ENCODE measurements around the gene RAPGEF1.

Gene RAPGEF1

DNA sequence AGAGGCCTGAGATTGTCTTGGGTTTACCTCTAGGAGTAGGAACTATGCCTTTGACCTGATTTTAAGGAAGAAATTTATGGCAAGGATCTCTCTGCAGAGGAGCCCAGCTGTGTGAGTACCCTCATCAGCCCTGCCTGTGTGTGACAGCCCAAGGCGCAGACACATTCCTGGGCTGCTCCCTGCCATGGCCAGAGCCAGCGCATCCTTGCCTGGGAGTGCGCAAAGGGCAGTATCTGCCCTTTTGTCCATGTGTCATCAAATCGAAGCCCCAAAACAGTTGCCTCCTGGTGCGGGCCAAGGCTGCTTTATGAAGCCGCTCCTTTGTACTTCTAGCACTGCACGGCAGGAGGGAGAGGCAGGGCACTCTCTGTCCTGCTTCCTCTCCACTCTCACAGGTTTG is 142.6 kb downstream of the RAPGEF1 start:
- no peak for DNase-seq

- no peak for DNase-seq
Measured at GRCh38 chr9:131596430-131596743, 143.5 kb downstream of the RAPGEF1 start.

GRCh38 chr9:131595696-131596429 is 144.0 kb downstream of the RAPGEF1 start:
- no peak for DNase-seq

- DNase-seq = no peak
Measured at GRCh38 chr9:131594906-131595665, 144.8 kb downstream of the RAPGEF1 start.

- no peak for DNase-seq
Measured at GRCh38 chr9:131593936-131594665, 145.8 kb downstream of the RAPGEF1 start.

DNA sequence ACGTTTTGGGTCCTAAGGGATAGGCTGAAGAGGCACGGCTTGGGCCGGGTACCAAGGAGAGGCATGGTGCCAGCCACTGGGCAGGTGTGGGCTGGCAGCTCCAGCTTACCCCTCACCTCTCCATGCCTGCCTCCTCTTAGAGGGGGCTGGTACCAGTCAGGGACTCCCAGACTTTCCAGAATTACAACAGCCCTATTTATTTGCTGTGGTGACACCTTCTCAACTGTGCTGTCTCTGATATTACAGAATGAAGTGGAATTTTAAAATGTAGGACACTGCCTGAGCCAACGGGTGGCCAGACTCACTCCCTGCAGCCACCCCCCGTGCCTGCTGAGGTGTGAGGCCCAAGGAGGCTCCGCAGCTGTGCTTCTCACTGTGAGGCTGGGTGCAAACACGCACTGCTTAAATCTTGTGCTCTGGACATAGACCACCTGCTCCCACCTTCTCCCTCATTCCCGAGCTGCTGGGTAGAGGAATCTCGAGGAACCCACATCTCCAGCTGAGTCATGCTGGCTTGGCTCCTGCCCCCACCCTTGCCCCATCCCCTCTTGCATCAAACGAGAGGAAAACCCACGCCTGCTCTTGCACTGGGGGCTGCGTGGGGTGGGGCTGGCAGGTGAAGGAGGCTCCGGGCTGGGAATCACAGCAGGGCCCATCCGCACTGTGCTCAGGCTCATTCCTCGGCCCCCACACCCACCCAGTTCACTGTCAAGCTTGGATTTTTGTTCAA is 146.6 kb downstream of the RAPGEF1 start:
- DNase-seq = no peak

- no peak for DNase-seq
Measured at GRCh38 chr9:131591845-131592208, 148.0 kb downstream of the RAPGEF1 start.

GRCh38 chr9:131590907-131591844 is 148.7 kb downstream of the RAPGEF1 start:
- peak; percentile 56 for DNase-seq

DNA sequence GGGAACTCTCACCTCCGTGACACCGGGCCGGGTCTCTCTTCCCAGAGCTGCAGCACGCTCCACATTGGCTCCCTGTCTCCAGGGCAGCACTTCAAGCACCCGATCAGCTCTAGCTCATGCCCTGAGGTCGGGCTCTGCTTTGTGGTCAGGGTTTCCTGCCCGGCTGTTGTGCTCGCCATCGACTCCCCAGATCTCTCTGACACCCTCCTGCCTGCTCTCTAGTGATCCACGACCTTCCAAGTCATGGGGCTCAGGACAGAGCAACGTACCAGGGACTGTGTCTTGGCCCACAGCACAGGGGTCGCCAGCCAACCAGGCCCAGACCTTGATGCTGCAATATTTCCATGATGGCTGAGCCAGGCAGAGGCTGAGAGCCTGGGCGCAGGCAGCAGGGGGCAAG is 149.4 kb downstream of the RAPGEF1 start:
- DNase-seq = no peak

DNA sequence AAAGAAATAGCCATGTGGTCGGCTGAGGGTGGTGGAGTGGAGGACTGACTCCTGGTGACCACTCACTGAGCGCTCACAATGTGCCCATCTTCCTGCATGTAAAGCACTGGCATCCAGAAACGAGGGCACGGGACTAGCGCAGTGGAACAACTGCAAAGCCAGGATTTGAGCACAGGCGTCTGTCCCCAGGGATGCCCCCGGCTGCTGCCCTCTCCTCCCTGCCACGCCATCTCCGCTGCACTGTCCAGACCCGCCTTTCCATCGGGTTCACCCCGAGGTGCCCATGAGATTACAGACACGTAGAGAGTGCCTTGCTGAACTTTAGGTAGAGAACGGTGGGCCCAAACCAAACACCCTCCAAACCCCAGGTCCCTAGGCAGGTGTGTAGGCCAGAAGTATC is 149.9 kb downstream of the RAPGEF1 start:
- DNase-seq = no peak

DNA sequence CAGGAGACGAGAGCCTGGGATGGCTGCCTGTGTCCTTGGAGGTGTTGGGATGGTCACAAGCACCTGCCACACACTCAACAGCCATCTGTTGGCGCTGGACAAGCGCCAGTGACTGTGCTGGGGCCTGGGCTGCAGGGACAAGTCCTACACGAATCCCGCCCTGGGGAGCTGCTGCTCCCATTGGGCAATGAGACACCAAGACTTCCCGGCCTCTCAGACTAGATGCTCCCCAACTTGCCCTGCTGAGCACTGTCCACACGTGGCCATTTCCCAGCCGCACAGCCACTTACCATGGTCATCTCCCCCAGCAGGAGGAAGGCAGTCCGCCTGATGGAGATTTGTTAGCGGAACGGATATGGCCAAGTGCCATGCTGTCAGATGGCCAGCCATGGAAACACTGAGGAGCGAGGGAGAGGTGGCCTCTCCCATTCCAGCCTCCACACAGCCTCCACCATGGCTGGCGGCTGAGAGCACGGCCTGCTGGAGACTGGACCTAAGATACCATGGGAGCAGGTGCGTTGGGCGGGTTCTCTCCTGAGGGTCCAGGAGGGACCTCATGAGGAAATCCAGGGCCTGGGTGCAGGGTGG is 150.7 kb downstream of the RAPGEF1 start:
- DNase-seq = no peak

- no peak for DNase-seq
Measured at GRCh38 chr9:131588396-131588795, 151.5 kb downstream of the RAPGEF1 start.

- no peak for DNase-seq
Measured at GRCh38 chr9:131587906-131588305, 152.0 kb downstream of the RAPGEF1 start.

GRCh38 chr9:131587331-131587730 is 152.5 kb downstream of the RAPGEF1 start:
- no peak for DNase-seq

GRCh38 chr9:131585375-131585774 is 154.5 kb downstream of the RAPGEF1 start:
- no peak for DNase-seq

DNA sequence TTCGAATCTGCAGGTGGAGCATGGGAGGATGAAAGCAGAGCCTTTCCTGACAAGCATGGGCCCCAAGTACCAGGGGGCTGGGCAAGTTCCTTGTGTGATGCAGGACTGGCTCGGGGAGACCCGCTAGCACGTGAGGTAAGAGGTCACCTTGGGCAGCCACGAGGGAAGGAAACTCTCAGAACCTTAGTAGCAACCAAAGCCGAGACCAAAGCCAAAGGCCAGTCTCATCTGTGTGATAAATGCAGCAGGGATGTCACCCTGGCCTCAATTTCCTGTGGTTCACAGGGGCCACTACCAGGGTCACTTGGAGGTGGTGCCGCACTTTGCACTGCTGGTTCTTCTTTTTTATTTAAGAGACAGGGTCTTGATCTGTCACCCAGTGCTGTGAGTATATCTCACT is 155.0 kb downstream of the RAPGEF1 start:
- DNase-seq = no peak

DNA sequence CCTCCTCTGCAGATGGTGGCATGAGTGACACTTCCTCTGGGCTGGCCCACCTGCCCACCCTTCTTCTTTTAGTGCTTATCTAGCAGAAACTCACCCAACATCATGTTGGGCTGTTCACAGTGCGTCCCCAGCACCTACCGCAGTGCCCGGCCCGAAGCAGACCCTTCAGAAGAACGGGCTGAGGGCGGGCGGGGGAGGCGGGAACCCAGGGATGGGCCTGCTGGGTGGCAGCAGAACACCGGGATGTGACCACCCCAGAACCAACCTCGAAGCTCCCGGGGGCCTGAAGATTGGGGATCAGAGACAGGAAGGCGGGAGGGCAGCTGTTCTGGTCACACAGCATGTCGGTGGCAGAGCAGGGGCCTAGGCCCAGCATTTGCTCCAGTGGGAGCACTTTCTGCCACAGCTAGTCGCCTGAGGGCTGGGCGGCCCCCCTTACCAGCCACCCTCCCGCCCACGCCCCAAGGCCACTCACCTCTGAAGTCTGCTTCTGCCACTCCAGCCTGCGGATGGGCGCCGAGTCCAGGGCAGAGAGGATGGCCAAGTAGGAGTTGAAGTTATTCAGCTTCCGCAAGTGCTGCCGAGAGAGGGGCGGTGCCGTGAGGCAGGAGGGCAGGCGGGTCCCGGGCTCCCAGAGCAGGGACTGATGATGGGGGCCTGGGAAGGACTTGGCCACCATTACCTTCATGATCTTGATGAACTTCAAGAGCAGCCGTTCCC is 155.9 kb downstream of the RAPGEF1 start:
- DNase-seq = no peak

DNA sequence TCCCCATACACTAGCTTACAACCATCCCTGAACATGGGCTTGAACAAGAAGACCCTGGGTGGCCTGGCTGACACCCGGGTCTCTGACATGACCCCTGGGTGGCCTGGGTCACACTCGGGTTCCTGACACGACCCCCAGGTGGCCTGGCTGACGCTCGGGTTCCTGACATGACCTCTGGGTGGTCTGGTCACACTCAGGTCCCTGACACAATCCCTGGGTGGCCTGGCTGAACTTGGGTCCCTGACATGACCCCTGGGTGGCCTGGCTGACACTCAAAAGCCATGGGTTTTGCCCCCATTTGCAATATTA is 156.6 kb downstream of the RAPGEF1 start:
- DNase-seq = no peak

DNA sequence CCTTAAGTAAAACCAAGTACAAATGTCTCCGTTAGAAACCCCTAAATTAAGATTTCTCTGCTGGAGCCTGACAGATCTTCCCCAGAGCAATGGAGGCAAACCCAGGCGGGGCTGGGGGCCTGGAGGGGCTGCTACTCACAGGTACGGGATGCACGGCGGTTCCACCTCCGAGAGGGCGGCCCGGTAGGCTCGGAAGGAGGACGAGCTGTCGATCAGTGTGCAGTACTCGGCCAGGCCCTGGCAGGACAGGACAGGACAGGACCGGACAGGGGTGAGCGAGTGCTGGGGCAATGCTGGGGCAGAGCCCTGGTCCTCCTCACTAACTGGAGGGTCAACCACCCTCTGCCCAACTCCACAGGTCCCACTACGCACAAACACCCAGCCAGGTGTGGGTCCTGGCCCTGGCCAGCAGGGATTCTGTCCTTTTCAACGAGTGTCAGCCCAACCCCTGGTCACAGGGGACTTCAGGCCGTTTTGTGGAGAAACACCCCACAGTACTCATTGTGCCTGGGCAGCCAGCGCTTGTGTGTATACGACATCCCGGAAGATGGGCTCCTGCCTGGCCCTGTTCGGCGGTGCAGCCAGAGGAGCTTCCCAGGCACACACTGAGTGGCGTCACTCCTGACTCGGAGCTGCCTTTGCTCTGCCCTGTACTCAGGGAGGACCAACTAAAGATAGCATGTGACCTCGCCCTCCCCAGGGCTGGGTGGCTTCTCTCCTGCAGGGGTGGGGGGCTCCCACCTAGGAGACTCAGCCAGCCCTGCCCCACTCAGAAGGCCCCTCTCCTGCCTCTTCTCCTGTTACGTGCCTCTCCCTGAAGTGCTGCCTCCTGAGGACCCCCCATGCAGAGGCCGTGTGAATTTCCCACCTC is 157.2 kb downstream of the RAPGEF1 start:
- DNase-seq = no peak

DNA sequence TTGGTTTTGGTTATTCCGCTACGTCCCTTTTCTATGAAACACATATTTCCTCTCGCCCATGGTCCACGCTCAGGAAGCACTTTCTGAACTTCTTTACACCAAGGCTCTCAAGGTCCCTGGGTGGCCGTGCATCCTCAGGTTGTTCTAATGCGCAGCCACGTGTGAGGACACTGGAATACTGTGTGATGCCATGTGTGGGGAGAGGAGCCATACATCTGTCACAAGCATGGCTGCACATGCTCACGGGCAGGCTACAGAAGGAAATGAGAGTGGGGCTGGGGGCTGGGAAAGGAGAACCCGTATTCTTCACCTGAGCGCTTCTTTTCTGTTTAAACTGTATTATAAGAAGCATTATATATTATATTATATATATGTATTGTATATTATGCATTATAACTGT is 157.8 kb downstream of the RAPGEF1 start:
- DNase-seq = no peak

Data from effector CD8-positive, alpha-beta T cell (primary cell).